Measurements from ENCODE around the gene PRIMA1. TPM values are rescaled to one million over a fixed set of nuclear protein-coding genes. Genes with fewer than 3 reads are reported as not detected.

PRIMA1 gene
- total RNA-seq, 1 donor from 2014 or later = 0.08 TPM

DNA sequence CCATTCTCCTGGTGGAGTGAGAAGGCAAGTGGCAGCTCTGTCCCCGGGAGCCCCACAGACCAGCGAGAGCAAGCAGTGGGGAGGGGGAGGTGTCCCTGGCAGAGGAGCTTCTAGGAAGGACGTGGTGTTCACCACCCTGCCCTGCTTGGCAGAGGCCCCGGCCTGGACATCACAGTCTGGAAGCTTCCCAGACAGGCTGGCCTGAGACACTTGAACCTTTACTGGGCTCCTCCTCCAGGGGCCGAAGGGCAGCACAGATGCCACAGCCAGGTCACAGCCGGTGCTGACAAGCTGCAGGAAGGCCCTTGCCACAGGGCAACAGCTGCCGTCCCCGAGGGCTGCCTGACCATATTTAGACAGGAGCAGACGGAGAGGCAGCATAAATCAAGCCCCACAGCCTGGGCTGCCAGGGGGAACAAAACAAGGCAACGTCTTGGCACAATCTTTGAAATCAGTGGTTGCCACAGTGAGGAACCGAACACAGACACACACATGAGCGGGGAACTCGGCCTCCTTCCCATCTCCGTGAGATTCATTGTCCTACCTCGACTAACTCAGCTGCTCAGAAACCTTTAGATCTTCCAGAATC is 28.5 kb downstream of the PRIMA1 start:
- H3K9me3 Mint-ChIP-seq (ENCODE audit: unreplicated experiment) = no peaks in the 10 kb centered on the region
- H3K4me1 Mint-ChIP-seq (ENCODE audit: unreplicated experiment) = peaks cover 3% of the 10 kb centered on the region
- H3K27me3 Mint-ChIP-seq (ENCODE audit: unreplicated experiment) = peaks cover 8% of the 10 kb centered on the region
- TF ChIP-seq, protein P1, sequence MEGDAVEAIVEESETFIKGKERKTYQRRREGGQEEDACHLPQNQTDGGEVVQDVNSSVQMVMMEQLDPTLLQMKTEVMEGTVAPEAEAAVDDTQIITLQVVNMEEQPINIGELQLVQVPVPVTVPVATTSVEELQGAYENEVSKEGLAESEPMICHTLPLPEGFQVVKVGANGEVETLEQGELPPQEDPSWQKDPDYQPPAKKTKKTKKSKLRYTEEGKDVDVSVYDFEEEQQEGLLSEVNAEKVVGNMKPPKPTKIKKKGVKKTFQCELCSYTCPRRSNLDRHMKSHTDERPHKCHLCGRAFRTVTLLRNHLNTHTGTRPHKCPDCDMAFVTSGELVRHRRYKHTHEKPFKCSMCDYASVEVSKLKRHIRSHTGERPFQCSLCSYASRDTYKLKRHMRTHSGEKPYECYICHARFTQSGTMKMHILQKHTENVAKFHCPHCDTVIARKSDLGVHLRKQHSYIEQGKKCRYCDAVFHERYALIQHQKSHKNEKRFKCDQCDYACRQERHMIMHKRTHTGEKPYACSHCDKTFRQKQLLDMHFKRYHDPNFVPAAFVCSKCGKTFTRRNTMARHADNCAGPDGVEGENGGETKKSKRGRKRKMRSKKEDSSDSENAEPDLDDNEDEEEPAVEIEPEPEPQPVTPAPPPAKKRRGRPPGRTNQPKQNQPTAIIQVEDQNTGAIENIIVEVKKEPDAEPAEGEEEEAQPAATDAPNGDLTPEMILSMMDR (IDR thresholded peaks at IDR 0.05; ENCODE audit: unreplicated experiment) = no peak
- H3K4me3 Mint-ChIP-seq (ENCODE audit: unreplicated experiment) = no peak overlapping the region
- no peak overlapping the region for H3K27ac Mint-ChIP-seq (ENCODE audit: unreplicated experiment)
- H3K36me3 Mint-ChIP-seq (ENCODE audit: low read depth, unreplicated experiment) = no peaks in the 10 kb centered on the region
- no peak for DNase-seq (ENCODE audit: low spot score)

DNA sequence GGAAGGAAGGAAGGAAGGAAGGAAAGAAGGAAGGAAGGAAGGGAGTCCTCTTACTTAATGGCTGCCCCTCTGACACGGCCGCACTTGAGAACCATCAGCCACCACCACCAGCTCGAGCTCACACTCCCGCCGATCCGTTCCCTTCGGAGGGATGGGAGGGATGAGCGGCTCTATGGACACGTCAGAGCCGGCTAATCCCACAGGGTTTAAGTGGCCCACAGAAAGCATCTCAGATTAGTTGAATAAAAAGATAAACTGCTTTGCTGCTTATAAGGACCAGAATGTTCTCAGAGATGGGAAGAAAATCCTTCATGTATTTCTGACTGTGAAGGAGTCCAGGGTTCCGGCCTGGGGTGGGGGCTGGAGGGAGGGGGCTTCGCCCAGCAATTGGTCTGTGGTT is 31.1 kb downstream of the PRIMA1 start:
- Mint-ChIP-seq H3K4me3 (ENCODE audit: unreplicated experiment) (no peak overlapping the region), H3K4me1 (ENCODE audit: unreplicated experiment) (peaks cover 3% of the 10 kb centered on the region), H3K27ac (ENCODE audit: unreplicated experiment) (no peak overlapping the region), H3K27me3 (ENCODE audit: unreplicated experiment) (peaks cover 9% of the 10 kb centered on the region), H3K36me3 (ENCODE audit: low read depth, unreplicated experiment) (no peaks in the 10 kb centered on the region), H3K9me3 (ENCODE audit: unreplicated experiment) (no peaks in the 10 kb centered on the region)
- TF ChIP-seq, protein P1 (IDR thresholded peaks at IDR 0.05; ENCODE audit: unreplicated experiment) = no peak
- DNase-seq (ENCODE audit: low spot score) = no peak

DNA sequence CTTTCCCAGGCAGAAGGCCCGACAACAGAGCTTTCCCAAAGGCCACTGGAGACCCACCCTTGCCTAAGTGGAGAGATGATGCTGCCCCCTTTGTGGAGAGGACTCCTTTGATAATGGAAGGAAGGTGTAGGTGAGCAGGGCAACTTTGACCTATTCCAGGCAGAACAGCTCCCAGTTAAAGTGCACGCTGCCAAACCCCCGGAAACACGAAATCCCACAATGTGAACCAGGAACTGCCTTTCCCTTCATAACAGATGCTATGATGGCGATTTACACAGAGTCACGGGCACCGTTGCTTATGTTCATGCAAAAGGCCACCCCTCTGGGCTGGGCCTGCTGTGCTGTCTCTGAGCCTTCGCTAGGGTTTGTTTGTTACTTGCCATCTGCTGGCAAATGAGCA is 34.6 kb downstream of the PRIMA1 start:
- Mint-ChIP-seq H3K27ac (ENCODE audit: unreplicated experiment) (no peak overlapping the region), H3K36me3 (ENCODE audit: low read depth, unreplicated experiment) (no peaks in the 10 kb centered on the region), H3K4me1 (ENCODE audit: unreplicated experiment) (peaks cover 3% of the 10 kb centered on the region), H3K9me3 (ENCODE audit: unreplicated experiment) (no peaks in the 10 kb centered on the region), H3K27me3 (ENCODE audit: unreplicated experiment) (peaks cover 5% of the 10 kb centered on the region), H3K4me3 (ENCODE audit: unreplicated experiment) (no peak overlapping the region)
- DNase-seq (ENCODE audit: low spot score) = no peak
- TF ChIP-seq, protein P1 (IDR thresholded peaks at IDR 0.05; ENCODE audit: unreplicated experiment) = no peak

DNA sequence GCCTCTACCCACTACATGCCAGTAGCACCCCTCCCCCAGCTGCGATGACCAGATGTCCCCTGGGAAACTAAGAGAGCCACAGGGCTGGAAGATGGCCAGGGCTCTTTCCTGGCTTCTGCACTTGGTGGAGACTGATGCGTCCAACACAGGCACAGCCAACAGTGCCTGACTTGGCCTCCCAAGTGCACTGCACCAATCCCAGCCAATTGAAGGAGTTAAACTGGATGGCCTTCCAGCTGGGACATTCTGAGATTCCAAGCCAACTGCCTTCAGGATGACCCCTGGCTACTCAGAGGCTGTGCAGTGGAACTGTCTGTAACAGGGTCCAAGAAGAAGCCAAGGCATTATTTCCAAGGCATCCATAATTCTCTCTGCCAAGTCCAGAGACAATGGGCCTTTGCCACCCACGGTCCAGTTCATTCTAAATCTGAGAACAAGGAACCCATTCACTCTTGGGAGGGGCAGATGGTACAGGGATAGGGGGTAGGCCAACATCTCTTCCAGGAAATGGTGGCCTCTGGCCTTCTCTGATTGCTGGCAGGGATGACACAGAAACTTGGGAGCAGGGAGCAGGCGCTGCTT is 35.2 kb downstream of the PRIMA1 start:
- peaks cover 3% of the 10 kb centered on the region for H3K4me1 Mint-ChIP-seq (ENCODE audit: unreplicated experiment)
- TF ChIP-seq, protein P1 (IDR thresholded peaks at IDR 0.05; ENCODE audit: unreplicated experiment) = no peak
- H3K36me3 Mint-ChIP-seq (ENCODE audit: low read depth, unreplicated experiment) = no peaks in the 10 kb centered on the region
- H3K27me3 Mint-ChIP-seq (ENCODE audit: unreplicated experiment) = peaks cover 5% of the 10 kb centered on the region
- H3K27ac Mint-ChIP-seq (ENCODE audit: unreplicated experiment) = no peak overlapping the region
- DNase-seq (ENCODE audit: low spot score) = no peak
- no peak overlapping the region for H3K4me3 Mint-ChIP-seq (ENCODE audit: unreplicated experiment)
- no peaks in the 10 kb centered on the region for H3K9me3 Mint-ChIP-seq (ENCODE audit: unreplicated experiment)

DNA sequence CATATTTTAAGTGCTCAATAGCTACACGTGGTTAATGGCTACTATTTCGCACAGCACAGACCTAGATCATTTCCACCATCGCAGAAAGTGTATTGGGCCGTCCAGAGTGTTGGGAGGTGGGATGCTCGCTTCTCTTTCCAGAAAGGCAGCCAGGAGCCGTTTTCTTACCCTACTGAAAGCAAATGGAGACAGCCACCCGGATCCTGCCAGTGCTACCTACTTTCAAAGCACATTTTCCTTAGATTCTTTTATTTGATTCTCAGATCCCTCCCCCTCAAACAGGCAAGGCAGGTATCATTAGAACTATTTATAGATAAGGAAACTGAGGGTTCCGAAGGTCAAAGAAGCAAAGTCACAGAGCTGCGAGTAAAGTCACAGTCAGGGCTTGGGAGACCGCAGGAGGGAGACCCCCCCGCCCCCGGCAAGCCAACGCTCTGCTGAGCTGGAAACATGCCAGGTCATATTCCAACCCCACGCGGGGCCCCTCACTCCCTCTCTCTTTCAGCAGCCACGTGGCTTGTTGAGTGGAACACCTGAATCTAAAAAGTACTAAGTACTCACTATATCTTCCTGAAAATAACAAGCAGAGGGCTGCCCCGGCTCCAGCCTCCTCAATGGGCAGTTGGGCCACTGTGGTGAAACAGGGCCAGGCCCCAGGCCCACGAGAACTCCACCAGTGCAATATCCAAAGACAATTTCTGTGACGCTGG is 36.2 kb downstream of the PRIMA1 start:
- Mint-ChIP-seq H3K27ac (ENCODE audit: unreplicated experiment) (no peak overlapping the region), H3K27me3 (ENCODE audit: unreplicated experiment) (peaks cover 13% of the 10 kb centered on the region), H3K4me3 (ENCODE audit: unreplicated experiment) (no peak overlapping the region), H3K9me3 (ENCODE audit: unreplicated experiment) (no peaks in the 10 kb centered on the region), H3K36me3 (ENCODE audit: low read depth, unreplicated experiment) (no peaks in the 10 kb centered on the region), H3K4me1 (ENCODE audit: unreplicated experiment) (peaks cover 12% of the 10 kb centered on the region)
- no peak for DNase-seq (ENCODE audit: low spot score)
- TF ChIP-seq, protein P1 (IDR thresholded peaks at IDR 0.05; ENCODE audit: unreplicated experiment) = no peak
